Stomach (tissue), 4 donors: Measurements from ENCODE around the gene TRIM24.

Source experiments
- POLR2AphosphoS5 ChIP-seq, 3 donors: sonication (generic); formaldehyde crosslinking; IDR thresholded peaks; one replicate each; pipeline ENCODE4 v1.6.1; 2016; ENCODE audit warnings: antibody characterized with exemption in 3 of 3
- TF ChIP-seq, protein P1 (sequence below), 7 experiments: fragments of 450-650 bp in 4 of 7; fragments of 200-600 bp in 3 of 7; sonication (generic) in 3 of 7; IDR thresholded peaks; one replicate each; pipeline ENCODE4 v1.5.1; 2016 to 2019; ENCODE audit warnings: antibody characterized with exemption in 7 of 7, control low read depth in 2 of 7, mild to moderate bottlenecking in 1 of 7

DNA sequence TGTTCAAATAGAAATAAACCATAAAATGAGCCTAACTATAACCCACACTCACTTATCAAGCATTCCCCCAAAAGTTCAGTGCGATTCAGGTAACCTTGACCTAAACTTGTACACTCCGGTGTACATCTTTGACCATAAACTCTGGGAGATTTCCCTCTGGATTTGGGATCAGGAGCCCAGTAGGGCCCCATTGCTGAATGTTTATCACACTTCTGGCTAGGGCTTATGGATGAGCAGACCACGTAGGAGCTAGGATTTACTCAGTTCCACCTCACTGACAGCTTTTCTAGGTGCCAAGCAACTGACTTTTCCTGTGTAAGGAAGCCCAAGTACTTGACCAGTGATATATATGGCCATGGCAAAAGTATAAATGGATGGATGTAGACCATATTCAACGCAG is 127.4 kb downstream of the TRIM24 start:
- TF ChIP-seq, protein P1, sequence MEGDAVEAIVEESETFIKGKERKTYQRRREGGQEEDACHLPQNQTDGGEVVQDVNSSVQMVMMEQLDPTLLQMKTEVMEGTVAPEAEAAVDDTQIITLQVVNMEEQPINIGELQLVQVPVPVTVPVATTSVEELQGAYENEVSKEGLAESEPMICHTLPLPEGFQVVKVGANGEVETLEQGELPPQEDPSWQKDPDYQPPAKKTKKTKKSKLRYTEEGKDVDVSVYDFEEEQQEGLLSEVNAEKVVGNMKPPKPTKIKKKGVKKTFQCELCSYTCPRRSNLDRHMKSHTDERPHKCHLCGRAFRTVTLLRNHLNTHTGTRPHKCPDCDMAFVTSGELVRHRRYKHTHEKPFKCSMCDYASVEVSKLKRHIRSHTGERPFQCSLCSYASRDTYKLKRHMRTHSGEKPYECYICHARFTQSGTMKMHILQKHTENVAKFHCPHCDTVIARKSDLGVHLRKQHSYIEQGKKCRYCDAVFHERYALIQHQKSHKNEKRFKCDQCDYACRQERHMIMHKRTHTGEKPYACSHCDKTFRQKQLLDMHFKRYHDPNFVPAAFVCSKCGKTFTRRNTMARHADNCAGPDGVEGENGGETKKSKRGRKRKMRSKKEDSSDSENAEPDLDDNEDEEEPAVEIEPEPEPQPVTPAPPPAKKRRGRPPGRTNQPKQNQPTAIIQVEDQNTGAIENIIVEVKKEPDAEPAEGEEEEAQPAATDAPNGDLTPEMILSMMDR (IDR thresholded peaks at IDR 0.05): no peak
- no peak for TF ChIP-seq POLR2AphosphoS5 (IDR thresholded peaks at IDR 0.05)
